Gastrocnemius medialis (tissue), 4 donors: ENCODE measurements around the gene C1orf198. TPM values are rescaled to one million over a fixed set of nuclear protein-coding genes. Genes with fewer than 3 reads are reported as not detected.

Experiments used
- ATAC-seq, 2 donors: fragments of 150-250 bp; one replicate each; pipeline ENCODE4 v1.9.1; 2016
- DNase-seq, 2 donors: peaks; one replicate each; pipeline ENCODE4 v3.0.0-alpha.2; 2019
- H3K27ac ChIP-seq, 4 donors: fragments of 200-600 bp; sonication (generic); 1 replicate in 1 of 4; 2 replicates in 3 of 4; pipeline ENCODE4 v1.5.1; 2016 to 2018; ENCODE audit warnings: mild to moderate bottlenecking in 2 of 4, moderate library complexity in 1 of 4
- H3K27me3 ChIP-seq, 3 donors: fragments of 200-600 bp; sonication (generic) in 2 of 3; 1 replicate in 1 of 3; 2 replicates in 2 of 3; pipeline versions ENCODE4 v1.5.1 to v1.6.0; 2016 to 2019; ENCODE audit warnings: mild to moderate bottlenecking in 1 of 3, moderate library complexity in 1 of 3
- H3K36me3 ChIP-seq, 2 donors: fragments of 200-600 bp; sonication (generic) in 1 of 2; one replicate each; pipeline ENCODE4 v1.5.1; 2017 to 2018
- H3K4me1 ChIP-seq, 2 donors: fragments of 200-600 bp; sonication (generic) in 1 of 2; one replicate each; pipeline ENCODE4 v1.5.1; 2016 to 2017; ENCODE audit warnings: mild to moderate bottlenecking in 2 of 2
- H3K4me3 ChIP-seq, 4 donors: fragments of 200-600 bp; sonication (generic) in 3 of 4; 1 replicate in 1 of 4; 2 replicates in 3 of 4; pipeline ENCODE4 v1.5.1; 2016 to 2019; ENCODE audit warnings: mild to moderate bottlenecking in 2 of 4
- H3K9me3 ChIP-seq, 3 donors: fragments of 200-600 bp; sonication (generic) in 2 of 3; 1 replicate in 1 of 3; 2 replicates in 2 of 3; pipeline ENCODE4 v1.5.1; 2016 to 2019
- CTCF ChIP-seq, 5 experiments: fragments of 450-650 bp in 3 of 5; fragments of 200-600 bp in 2 of 5; sonication (generic) in 2 of 5; IDR thresholded peaks in 4 of 5; conservative IDR thresholded peaks in 1 of 5; 1 replicate in 4 of 5; 2 replicates in 1 of 5; pipeline ENCODE4 v1.5.1; 2016 to 2019; ENCODE audit warnings: antibody characterized with exemption in 5 of 5, mild to moderate bottlenecking in 3 of 5, moderate library complexity in 3 of 5
- POLR2A ChIP-seq, 2 donors: fragments of 450-650 bp; IDR thresholded peaks; one replicate each; pipeline ENCODE4 v1.6.1; 2017; ENCODE audit warnings: antibody characterized with exemption in 2 of 2, mild to moderate bottlenecking in 2 of 2, moderate library complexity in 2 of 2
- in situ Hi-C, 4 donors: fragments of 200-750 bp; cut with MboI; loops; one replicate each; pipeline versions ENCODE4 v1.15.0 to v1.8.0; 2017; ENCODE audit warnings: low sequenced_read_pairs in 4 of 4
- intact Hi-C: fragments of 100-400 bp; cut with DNase I; formaldehyde crosslinking; loops from one replicate; pipeline ENCODE4 v1.15.1; 2023; ENCODE audit warnings: low total_unique reads
- total RNA-seq, 4 donors: library from RNA; depleted of rRNA; stranded (reverse); fragments of >200 nt; gene quantifications; one replicate each; pipeline versions ENCODE4 v1.1.0 to v1.2.3, GENCODE V29; 2016

Gene C1orf198
- total RNA-seq, 4 donors from 2014 or later, result 281 to 590 (median 339) TPM

GRCh38 chr1:230836347-230836746 lies 32.0 kb downstream of the C1orf198 start:
- intact Hi-C loops (no loop called here), in situ Hi-C loops (no loop called here)
- Histone ChIP-seq H3K9me3 (no peaks in the 10 kb centered on the region), H3K27ac (no peak overlapping the region), H3K36me3 (peaks cover 0 to 41% of the 10 kb centered on the region in 2 donors), H3K27me3 (no peaks in the 10 kb centered on the region), H3K4me3 (no peak overlapping the region), H3K4me1 (peaks cover 14 to 15% of the 10 kb centered on the region in 2 donors)
- ATAC-seq (no peak), DNase-seq (no peak)
- TF ChIP-seq POLR2A (IDR thresholded peaks at IDR 0.05), result no peak
- no peak for TF ChIP-seq CTCF (IDR thresholded peaks at IDR 0.05 in 4 of 5, conservative IDR thresholded peaks at IDR 0.05 in 1 of 5)

GRCh38 chr1:230834292-230834691 lies 34.0 kb downstream of the C1orf198 start:
- Histone ChIP-seq H3K4me3 (no peak overlapping the region), H3K27me3 (no peaks in the 10 kb centered on the region), H3K9me3 (no peaks in the 10 kb centered on the region), H3K27ac (no peak overlapping the region), H3K4me1 (peaks cover 4 to 8% of the 10 kb centered on the region in 2 donors), H3K36me3 (peaks cover 0 to 25% of the 10 kb centered on the region in 2 donors)
- intact Hi-C loops, result no loop called here
- in situ Hi-C loops, result no loop called here
- DNase-seq (no peak), ATAC-seq (no peak)
- TF ChIP-seq POLR2A (IDR thresholded peaks at IDR 0.05), result no peak
- no peak for TF ChIP-seq CTCF (IDR thresholded peaks at IDR 0.05 in 4 of 5, conservative IDR thresholded peaks at IDR 0.05 in 1 of 5)

- H3K9me3 ChIP-seq, result no peaks in the 10 kb centered on the region
- no peak overlapping the region for H3K27ac ChIP-seq
- TF ChIP-seq CTCF (IDR thresholded peaks at IDR 0.05 in 4 of 5, conservative IDR thresholded peaks at IDR 0.05 in 1 of 5) (no peak), POLR2A (IDR thresholded peaks at IDR 0.05) (no peak)
- peaks cover 0 to 6% of the 10 kb centered on the region in 2 donors for H3K4me1 ChIP-seq
- in situ Hi-C loops (no loop called here), intact Hi-C loops (no loop called here)
- DNase-seq (no peak), ATAC-seq (no peak)
- H3K4me3 ChIP-seq, result no peak overlapping the region
- no peaks in the 10 kb centered on the region for H3K27me3 ChIP-seq
- peaks cover 0 to 17% of the 10 kb centered on the region in 2 donors for H3K36me3 ChIP-seq
These were observed 34.8 kb downstream of the C1orf198 start for GRCh38 chr1:230833511-230833910.

- no peak for ATAC-seq
- Histone ChIP-seq H3K4me3 (no peak overlapping the region), H3K36me3 (peaks cover 0 to 7% of the 10 kb centered on the region in 2 donors), H3K4me1 (peaks cover 10 to 14% of the 10 kb centered on the region in 2 donors), H3K27ac (no peak overlapping the region), H3K9me3 (no peaks in the 10 kb centered on the region), H3K27me3 (no peaks in the 10 kb centered on the region)
- in situ Hi-C loops, result no loop called here
- TF ChIP-seq POLR2A (IDR thresholded peaks at IDR 0.05) (no peak), CTCF (IDR thresholded peaks at IDR 0.05 in 4 of 5, conservative IDR thresholded peaks at IDR 0.05 in 1 of 5) (no peak)
- DNase-seq, result no peak
- intact Hi-C loops, result no loop called here
These were observed 35.8 kb downstream of the C1orf198 start for GRCh38 chr1:230832476-230832875.

GRCh38 chr1:230831771-230832170 lies 36.5 kb downstream of the C1orf198 start:
- Histone ChIP-seq H3K27me3 (no peaks in the 10 kb centered on the region), H3K36me3 (peaks cover 0 to under 1% of the 10 kb centered on the region in 2 donors), H3K4me3 (no peak overlapping the region), H3K27ac (no peak overlapping the region), H3K4me1 (peaks cover 17 to 21% of the 10 kb centered on the region in 2 donors), H3K9me3 (no peaks in the 10 kb centered on the region)
- intact Hi-C loops (no loop called here), in situ Hi-C loops (no loop called here)
- DNase-seq, result no peak
- no peak for TF ChIP-seq POLR2A (IDR thresholded peaks at IDR 0.05)
- TF ChIP-seq CTCF (IDR thresholded peaks at IDR 0.05 in 4 of 5, conservative IDR thresholded peaks at IDR 0.05 in 1 of 5), result no peak
- ATAC-seq, result no peak
